Thyroid gland (tissue), 4 donors: ENCODE results near the gene ALG2.

Source experiments
- CTCF ChIP-seq, 6 experiments: fragments of 200-600 bp in 3 of 6; fragments of 450-650 bp in 3 of 6; sonication (generic) in 3 of 6; IDR thresholded peaks; one replicate each; pipeline ENCODE4 v1.5.1; 2016 to 2019; ENCODE audit warnings: antibody characterized with exemption in 6 of 6, mild to moderate bottlenecking in 2 of 6, inconsistent platforms in 1 of 6, moderate library complexity in 1 of 6
- POLR2A ChIP-seq, 2 donors: fragments of 450-650 bp; IDR thresholded peaks; one replicate each; pipeline ENCODE4 v1.6.1; 2017; ENCODE audit warnings: antibody characterized with exemption in 2 of 2, mild to moderate bottlenecking in 2 of 2, moderate library complexity in 1 of 2

- TF ChIP-seq CTCF (IDR thresholded peaks at IDR 0.05) = no peak
- TF ChIP-seq POLR2A (IDR thresholded peaks at IDR 0.05) = no peak
Measured at GRCh38 chr9:99178912-99179872, 42.5 kb downstream of the ALG2 start.
